ENCODE data around the gene NKX2-2.
A peak's percentile ranks its signal among the peaks of the same experiment; 100 is the strongest.
"Not testable (repeated sequence)": the region's sequence is repeated elsewhere in the genome, so short reads cannot be mapped to it uniquely, and the experiment has no call there.

The NKX2-2 gene

DNA sequence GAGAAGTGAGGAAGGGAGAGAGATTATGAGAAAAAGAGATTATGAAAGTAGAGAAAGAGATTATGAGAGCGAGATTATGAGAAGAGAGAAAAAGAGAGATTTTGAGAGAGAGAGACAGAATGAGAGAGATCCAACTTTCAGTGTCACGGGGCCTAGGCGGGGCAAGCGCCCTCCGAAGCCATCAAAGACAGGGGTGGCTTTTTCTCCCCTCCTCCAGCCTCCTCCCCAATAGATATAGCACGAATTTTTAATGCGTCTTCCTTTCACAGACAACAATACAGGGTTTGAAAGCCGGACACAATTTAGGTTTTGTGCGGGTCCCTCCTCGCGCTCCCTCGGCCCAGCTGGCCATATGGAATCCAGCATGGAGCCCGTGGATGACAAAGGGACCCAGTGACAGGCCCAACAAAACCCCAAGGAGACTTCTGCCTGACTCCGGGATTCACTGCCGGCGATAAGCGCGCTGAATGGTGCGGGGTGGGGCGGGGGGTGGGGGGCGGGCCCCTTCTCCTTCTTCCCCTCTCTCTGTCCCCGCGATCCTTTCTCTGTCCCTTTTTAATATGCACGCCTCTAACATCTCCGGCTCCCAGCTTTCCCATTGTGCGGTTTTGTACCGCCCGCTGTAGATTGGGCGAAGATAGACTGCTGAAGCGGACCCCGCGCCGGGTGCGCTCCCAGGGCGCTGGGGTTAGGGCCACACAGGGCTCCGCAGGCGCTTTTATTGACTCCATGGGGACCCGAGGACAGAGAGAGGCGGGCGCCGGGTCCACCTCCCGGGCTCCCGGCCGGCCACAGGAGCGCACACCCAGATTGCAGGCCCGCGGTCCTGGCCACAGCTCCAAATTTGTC, 5.4 kb downstream of the NKX2-2 start:
- DNase-seq: no peak

DNA sequence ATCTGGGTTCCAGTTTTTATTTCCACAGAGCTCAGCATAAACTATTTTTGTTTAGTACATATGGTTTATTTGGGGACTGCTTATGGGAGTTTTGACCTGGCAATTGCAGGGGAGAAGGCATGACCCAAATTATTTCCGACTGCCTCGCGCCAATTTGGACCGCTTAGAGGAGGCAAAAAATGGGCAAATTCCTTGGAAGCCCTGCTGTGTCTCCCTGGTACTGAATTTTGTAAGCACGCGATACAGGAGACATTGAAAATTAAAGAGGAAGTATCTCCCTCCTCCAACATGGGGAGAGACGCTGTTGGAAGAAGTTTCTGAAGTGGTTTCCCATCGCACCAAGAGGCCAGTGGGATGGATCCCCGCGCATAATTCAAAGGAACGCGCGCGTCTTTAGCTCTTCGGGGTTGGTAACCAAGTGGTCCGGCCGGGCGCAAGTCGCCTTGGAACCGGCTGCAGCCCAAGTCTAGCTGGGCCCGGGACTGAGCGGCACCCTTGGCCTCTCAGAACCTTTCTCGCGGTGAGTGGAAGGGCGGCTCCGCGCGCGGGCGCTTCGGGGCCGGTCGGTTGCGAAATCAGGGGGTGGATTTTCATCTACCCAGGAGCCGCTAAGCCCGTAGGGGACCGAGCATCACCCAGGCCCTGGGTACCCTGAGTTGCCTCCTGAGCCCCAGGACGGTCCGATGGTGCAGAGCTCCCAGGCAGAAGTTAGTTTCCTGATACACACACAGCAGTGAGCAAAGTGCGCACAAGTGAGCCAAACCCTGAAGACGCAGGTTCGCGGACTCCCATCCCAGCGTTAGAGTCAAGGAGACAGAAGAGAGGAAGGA, 6.2 kb downstream of the NKX2-2 start:
- DNase-seq: no peak

DNA sequence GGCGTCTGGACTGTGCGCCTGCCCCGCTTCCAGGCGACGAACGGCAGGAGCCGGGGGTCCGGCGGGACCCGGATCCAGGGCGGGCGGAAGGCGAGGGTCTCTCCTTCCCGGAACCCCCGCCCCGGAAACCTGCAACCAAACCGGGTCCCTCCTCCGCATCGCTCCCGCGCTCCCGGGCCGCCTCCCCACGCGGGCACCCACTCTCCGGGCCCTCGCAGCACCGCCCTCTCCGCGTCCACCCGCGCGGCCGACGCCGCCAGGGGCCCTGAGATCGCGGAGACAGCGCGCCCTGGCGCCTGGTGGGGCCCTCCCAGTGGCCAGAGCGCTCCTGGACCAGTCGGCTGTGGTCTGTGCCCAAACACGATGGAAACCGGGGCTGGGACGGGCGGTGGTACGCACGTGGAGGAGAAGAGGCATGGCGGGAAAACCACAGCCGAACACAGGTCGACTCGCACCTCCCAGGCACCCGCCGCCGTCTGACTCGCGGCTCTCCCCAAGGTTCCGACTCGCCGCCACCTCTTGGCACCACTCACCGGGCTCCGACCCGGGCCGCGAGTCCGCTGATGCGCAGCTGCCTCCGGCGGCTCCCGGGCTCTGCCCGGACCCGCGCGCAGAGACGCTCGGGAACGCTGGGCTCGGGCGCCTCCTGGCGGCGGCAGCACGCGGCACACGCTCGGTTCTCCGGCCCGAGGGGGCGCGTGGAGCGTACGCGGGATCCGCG, 7.9 kb downstream of the NKX2-2 start:
- no peak for DNase-seq

DNA sequence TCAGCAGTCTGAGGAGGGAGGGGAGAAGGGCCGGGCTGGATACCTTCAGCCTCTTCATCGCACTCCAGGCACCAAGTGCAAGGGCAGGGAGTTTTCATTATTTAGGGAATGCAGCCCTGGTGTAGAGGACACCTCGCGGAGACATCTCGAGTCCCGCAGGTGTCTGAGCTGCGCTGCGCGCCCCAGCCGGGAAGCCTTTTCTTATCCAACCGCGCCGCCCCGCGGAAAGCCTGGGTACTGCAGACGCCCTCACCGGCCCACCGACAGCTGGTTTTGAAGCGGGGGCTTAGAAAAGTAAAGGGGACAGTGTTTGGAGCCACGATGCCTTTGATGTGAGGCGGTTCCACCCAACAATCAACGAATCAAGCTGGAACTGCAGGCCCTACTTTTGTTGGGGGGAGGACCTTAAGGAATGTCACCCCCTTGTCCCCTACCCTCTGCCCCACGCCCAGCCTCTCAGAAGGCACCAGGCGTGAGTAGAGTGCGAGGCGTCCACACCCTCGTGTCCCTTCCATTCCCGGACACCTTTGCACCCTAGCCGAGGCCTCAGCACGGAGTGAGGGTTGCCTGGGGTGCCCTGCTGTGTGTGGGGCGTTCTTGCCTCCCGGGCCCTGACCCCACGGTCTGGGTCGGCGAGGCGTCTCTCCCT, 8.6 kb downstream of the NKX2-2 start:
- peak; percentile 100 for DNase-seq

DNA sequence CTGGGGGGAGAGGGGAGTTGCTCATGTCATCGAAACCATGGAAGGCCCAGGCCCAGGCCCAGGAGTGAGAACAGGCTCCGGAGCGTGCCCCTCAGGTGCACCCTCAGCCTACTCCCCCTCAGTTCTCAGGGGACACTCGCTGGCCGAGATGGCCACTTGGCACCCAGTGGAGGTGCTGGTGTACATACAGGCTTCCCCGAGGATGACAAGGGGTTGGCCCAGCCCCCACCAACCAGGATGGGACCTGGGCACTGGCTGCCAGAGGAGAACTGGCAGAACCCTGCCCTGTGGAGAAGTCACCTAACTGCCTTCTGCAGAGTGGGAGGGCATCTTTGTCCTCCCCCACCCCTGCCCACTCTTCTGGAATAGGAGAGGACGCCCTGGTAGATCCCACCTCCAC, 9.5 kb downstream of the NKX2-2 start:
- no peak for DNase-seq

DNA sequence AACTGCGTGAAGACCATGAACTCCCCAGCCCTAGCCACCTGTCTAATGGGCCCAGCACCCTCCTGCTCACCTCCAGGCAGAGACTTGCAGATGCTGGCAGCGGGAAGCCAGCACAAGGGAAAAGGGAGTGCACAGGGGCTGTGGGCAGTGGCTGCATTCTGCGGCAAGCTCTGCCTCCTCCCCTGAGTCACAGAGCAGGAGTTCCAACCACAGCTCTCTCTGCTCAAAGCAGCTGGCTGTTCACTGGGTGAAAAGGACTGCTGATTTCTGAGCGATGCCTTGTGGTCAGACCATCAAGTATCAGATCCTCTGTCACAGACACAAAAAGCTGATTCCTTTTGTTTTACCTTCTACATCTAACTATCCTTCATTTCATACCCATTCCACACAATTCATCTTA, 10.5 kb downstream of the NKX2-2 start:
- DNase-seq: no peak

DNA sequence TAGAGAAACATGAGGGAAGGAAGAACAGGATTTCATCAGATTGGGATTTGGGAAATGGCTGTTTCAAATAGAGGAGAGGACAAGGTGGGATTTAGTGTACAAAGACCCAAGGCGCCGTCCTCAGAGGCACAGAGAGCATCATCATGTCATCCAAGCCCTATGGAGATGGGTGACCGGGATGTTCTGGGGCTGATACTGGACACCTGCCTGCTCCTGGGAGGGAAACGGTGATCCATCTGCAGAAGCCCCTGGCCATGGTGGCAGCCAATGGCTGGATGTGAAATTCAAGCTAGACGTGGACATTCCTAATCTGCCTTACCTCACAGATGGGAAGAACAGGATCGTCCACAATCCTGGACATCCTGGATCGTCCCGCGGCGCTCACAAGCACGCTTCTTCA, 12.7 kb downstream of the NKX2-2 start:
- DNase-seq: no peak

DNA sequence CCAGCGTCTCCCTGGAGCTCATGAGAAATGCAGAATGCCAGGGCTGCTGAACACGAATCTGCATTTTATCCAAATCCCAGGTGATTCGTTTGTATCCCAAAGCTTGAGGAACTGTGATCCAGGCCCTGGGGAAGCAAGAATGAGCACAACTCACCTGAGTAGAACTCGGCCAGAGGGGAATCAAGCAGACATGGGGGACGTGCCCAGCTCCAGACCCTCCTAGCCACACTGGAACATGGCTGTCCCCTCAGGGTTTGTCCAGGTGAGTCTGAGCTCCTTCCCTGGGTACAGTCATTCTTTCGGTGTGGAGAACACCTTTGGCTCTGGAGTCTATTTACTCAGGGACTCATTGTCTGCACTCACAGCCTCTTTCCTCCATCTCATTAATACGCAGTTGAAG, 13.3 kb downstream of the NKX2-2 start:
- no peak for DNase-seq

DNA sequence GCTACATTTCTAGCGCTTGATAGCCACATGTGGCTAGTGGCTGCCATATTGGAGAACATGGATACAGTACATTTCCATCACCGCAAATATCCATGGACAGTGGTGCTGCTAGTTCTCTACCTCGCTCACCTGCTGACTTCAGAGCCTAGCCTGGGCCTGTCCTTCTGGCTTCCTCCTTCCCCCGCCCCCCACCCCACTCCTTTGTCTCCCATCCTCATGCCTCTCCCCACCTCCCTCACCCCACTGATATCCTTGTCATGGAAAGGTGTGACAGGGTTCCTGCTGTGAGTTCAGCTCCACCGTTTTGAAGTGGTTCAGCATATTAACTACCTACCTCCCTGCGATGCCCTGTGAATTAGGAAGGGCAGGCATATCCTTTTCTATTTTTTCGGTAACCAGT, 14.2 kb downstream of the NKX2-2 start:
- no peak for DNase-seq

DNA sequence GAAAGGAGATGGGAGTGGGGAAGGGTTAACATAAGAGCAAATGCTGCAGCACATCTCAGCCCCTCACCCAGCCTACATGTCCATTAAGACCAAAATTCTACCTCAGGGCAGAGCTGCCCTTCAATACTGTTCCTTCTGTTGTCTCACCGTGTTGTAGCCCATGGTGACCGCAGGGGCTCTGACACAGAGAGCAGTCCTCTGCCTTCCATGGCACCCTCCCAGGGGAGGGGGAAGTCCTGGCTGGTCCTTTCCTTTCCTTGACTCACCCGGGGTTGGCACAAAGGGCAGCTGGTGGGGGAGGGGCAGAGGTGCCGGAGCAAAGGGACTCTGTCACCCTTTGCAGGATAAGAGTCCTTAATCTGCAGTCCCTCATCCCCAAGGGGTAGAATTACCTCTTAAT, 15.2 kb downstream of the NKX2-2 start:
- DNase-seq: no peak

DNA sequence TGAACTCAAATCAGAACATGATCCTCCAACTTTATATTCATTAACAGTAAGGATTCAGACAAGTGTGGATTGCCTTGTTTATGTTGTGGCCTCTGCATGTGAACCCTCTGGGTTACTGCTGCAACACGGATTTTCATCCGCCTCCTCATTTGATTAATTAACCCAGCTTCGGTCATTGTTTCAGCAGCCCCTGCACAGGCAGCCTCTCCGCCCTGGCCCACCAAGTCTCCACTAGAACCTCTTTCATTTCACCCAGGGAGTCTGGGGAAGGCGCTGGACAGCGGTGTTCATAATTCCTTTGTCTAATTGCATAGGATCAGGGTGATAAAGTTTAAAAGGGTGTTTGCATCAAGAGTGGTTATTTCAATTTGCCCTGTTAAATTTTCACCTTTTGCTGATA, 15.7 kb downstream of the NKX2-2 start:
- no peak for DNase-seq

DNA sequence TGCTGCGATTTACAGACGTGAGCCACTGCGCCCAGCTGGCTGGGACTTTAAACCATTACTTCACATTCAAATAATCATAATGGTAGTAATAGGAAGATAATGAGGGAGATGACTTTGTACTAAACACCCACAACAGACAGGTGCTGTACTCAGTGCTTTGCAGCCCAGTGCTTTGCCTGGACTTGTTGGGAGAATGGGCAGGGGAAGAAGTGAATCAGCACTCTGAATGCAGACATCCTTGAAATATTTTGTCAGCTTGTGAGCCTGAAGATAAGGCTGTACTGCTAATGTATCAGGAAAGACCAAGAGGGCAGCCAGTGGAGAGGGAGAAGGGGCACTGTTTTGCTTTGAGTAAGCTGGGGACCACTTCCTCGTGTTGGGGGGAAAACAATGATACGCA, 17.4 kb downstream of the NKX2-2 start:
- no peak for DNase-seq

DNA sequence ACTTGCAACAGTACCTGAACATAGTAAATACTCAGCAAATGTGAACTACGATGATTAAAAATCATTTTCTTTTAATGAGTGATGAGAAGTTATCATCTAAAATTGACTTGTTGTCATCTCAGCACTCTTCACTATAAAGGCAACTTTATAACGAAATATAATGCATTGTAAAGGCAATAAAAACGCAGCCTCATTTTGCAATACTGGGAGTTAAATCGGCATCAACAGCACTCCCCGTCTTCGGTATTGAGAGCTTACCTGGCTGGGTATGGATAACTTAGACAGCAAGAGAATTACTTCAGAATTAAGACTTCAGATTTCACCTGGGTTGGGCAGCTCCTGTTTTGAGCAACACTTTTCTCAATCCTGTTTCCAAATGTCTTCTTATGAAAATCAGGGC, 20.8 kb downstream of the NKX2-2 start:
- DNase-seq: no peak

DNA sequence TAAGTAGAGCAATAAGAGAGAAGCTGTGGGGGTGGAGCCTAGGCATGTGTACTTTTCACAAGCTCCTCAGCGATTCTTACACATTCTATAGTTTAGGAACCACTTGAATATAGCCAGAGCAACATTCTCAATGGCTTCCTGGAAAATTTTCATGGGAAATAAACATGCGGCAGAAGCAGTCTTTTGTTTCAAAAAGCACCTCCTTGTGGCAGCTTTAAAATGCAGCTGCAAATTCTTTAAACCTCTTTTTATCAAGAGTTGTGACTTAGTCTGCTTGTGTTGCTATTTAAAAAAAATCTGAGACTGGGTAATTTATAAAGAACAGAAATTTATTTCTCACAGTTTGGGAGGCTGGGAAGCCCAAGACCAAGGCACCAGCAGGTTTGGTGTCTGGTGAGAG, 23.8 kb downstream of the NKX2-2 start:
- DNase-seq: no peak

DNA sequence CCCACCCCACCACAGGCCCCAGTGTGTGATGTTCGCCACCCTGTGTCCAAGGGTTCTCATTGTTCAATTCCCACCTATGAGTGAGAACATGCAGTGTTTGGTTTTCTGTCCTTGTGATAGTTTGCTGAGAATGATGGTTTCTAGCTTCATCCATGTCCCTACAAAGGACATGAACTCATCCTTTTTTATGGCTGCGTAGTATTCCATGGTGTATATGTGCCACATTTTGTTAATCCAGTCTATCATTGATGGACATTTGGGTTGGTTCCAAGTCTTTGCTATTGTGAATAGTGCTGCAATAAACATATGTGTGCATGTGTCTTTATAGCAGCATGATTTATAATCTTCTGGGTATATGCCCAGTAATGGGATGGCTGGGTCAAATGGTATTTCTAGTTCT, 33.7 kb downstream of the NKX2-2 start:
- not testable (repeated sequence) for DNase-seq

DNA sequence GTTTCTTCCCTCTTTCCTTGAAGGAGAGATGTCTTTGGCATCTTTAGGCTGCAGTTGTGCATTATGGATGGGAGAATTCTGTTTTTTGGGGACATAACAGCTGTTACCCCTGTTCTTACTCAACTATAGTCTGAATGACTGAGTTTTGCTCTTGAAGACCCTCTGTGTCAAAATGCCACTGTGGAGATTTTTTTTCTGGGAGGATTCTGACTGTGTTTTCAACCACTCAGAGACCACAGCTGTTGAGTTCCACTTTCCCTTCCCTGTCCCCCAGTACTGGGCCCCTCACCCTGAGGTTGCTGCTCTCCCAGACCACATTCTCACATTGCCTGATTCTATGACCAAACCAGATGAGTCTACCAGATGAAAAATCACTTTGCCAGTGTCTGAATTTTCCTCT, 48.1 kb downstream of the NKX2-2 start:
- no peak for DNase-seq

DNA sequence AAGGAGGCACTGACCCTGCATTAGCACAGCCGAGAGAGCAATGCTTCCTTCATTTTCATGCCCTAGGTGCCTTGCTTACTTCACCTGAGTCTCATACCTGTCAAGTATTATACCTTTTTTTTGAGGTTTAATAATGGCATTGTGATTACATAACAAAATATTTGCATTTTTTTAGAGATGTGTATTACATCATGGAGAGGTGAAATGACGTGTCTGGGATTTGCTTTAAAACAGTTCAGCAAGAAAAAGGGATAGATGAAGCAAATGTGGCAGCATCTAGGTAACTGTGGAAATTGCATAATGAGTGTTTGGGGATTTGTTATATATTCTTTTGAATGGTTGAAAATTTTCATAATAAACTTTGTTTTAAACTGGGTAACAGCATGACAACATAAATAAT, 48.9 kb downstream of the NKX2-2 start:
- DNase-seq: no peak

Data from 8988T (cell line).